SK-N-MC (cell line): ENCODE results near the gene ZNF236.

Experiments used
- EZH2 ChIP-seq: fragments of 200-600 bp; sonication (generic); IDR thresholded peaks from one replicate; pipeline ENCODE4 v1.6.1; 2017; ENCODE audit warnings: antibody characterized with exemption
- FOXP2 ChIP-seq: optimal IDR thresholded peaks from 2 replicates; pipeline ENCODE3; 2011; ENCODE audit warnings: mild to moderate bottlenecking, moderate library complexity; ENCODE audit not compliant: insufficient read depth; ENCODE audit errors: extremely low read length, control extremely low read depth

GRCh38 chr18:76967721-76968472 is 145.5 kb downstream of the ZNF236 start:
- TF ChIP-seq FOXP2: no peak
- TF ChIP-seq EZH2: no peak
